GF-D8 (cell line): Measurements from ENCODE around the gene CYFIP1.
"Not testable (repeated sequence)": the region's sequence is repeated elsewhere in the genome, so short reads cannot be mapped to it uniquely, and the experiment has no call there.

Experiments
- DNase-seq: peaks from one replicate; lab custom pipeline; 2025; lab: John Stamatoyannopoulos, UW

The CYFIP1 gene

DNA sequence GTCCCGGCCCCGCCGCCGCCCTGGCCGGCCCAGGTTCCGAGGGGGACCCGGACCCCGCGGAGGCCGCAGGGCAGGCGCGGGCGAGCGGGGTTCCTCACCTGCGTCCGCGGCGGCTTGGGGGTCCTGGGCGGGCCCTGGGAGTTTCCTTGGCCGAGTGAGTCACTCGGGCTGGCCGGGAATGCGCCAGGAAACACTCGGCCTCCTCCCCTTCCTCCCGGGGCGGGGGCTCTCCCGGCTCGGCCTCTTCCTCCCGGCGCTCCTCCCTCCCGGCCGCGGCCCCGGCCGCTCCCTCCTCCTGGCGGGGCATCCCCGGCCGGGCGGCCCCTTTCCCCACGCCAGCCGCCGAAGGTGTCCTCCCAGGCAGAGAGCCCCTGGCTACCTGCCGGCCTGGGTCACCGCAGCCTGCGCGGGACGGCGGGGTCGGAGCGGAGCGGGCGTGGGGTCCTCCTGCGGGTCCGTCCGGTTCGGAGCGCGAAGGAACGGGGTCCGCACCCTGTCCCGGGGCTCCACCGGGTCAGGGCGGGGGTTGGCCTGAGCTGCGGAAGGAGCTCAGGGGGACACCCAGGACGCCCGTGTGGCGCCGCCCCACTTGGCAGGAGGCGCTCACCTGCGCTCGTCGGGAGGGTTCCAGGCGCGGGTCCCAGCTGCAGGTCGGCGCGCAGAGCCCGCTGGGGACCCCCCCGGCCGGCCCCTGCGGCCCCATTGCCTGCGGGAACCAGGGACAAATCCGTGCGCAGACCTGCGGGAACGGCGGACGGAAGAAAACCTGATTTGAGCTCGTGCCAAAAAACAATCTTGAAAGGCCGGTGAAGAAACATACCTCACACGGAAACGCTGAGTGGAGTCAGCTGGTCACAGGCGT lies at the start of gene CYFIP1:
TSS of gene CYFIP1 (minus strand) at position 180 of the 862 bp plus-strand sequence. CDS start 33,083 bp downstream, outside the sequence.
- no peak for DNase-seq

DNA sequence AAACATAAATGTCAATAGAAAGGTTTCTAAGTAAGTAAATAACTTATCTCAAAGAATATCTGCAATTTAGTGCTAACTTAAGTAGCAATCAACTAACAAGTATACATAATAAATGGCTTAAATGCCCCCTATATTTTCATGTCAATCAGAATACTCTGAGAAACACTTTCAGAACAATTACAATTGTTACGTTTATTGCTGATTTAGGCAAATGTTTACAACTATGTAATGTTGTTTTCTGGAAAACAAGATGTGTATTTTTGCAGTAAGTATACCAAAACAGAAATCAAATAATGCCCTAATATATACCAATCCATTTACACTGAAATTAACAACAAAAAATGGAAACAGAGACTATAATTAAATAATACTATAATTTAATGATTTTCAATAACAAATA lies 46.0 kb upstream of the CYFIP1 start:
- no peak for DNase-seq

DNA sequence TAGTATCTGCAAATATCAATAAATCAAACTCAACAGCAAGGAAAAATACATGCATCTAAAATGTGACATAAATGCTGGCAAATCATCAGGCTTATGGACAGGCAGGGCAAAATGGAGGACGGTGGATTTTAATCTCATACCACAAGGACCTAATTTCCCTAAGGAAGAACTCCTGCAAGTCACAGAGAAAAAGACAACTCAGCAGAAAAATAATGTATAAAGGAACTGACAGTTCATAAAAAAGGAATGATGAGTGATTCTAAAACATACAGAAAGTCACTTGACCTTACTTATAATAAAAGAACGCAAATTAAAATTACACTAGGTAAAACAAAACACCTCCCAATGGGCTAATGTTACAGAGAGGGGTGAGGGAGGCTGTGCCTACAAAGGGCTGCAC lies 42.0 kb upstream of the CYFIP1 start:
- no peak for DNase-seq

DNA sequence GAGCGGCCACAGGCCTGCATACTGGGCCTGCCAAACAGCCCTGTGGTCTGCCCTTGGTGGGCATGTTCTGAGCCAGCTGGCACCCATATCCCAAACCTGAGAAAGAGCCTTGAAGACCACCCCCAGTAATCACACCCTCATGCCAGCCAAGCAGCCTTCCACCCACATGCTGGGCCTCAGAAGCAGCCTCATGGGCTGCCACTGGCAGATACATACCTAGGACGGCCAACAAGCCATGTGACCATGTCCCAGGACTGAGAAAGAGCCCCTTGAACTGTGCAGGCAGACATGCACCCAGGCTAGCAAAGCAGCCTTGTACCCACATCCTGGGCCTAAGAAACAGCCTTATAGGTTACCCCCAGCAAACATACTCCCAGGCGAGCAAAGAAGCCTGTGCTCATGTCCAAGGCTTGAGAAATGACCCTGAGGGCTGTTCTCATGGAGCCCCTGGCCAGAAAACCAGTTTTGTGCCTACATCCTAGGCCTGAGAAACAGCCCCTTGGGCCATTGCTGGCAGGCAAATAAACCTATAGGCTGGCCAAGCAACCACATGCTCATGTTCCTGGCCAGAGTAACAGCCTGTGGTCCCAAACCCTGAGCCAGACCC lies 34.3 kb upstream of the CYFIP1 start:
- no peak for DNase-seq

DNA sequence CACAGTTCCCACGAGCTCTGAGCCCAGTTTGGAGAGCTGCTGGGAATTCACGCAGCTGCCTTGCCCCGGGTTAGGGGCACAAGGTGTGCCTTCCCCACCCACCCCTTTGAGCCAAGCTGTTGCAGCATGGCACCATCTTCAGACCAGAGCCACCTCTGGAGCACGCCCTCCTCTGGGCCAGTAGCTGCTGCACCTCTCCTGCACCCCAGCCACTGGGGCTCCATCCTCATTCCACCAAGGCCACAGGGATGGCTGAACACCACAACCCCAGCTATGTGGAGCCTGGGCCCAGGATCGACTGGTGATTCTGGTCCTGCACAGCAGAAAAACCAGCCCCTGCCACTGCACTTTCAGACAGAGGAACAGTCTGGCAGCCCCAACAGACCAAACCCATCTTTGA lies 33.5 kb upstream of the CYFIP1 start:
- no peak for DNase-seq

DNA sequence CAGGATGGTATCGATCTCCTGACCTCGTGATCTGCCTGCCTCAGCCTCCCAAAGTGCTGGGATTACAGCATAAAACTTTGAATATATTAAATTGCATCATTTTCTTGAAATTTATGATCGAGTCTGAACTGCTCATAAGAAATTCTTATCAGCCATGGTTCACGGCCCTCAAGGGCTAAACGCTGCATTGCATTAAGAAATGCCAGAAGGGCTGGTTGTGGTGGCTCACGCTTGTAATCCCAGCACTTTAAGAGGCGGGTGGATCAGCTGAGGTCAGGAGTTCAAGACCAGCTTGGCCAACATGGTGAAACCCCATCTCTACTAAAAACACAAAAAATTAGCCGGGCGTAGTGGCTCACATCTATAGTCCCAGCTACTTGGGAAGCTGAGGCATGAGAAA lies 32.4 kb upstream of the CYFIP1 start:
- not testable (repeated sequence) for DNase-seq

DNA sequence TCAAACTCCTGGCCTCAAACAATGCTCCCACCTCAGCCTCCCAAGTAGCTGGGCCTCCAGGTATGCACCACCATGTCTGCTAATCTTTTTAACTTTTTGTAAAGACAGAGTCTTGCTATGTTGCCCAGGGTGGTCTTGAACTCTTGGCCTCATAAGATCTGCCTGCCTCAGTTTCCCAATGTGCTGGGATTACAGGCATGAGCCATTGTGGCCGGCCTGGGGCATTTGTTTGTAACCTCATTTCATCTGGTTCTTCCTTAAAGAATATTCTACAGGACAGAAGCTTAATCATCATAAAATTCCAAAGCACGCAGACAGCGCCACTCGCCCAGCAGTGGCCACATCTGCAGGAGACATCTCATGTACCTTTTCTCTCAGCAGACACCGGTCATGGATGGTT lies 23.6 kb upstream of the CYFIP1 start:
- no peak for DNase-seq

DNA sequence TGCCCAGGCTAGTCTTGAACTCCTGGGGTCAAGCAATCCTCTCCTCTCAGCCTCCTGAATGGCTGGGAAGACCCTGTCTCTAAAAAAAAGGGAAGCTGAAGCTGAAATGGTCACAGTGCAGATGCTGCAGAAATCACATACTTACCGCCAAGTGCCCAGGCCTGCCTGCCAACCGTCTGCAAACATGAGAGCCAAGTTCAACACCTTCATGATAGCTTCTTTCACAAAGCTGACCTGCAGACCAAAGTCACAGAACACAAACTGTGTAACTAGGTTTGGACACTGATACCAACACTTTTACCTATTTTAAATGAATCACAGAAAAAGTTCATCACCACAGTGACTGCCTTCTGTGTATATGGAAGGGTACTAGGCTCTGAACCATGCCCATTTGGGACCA lies 22.8 kb upstream of the CYFIP1 start:
- DNase-seq: no peak

DNA sequence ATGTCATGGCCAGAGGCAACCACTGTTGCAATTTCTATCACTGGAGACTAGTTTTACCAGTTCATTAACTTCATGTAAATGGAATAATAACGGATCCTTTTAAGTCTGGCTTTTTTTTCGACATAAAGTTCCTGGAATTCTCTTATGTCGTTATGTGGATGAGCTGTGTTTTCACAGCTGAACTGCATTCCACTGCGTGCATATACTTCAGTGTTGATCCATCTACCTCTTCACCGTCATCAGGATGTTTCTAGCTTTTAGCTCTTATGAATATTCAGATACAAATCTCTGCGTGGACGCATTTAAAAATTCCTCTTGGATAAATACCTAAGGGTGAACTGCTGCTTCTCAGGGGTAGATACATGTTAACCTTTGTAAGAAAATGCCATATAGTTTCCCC lies 15.6 kb upstream of the CYFIP1 start:
- no peak for DNase-seq

DNA sequence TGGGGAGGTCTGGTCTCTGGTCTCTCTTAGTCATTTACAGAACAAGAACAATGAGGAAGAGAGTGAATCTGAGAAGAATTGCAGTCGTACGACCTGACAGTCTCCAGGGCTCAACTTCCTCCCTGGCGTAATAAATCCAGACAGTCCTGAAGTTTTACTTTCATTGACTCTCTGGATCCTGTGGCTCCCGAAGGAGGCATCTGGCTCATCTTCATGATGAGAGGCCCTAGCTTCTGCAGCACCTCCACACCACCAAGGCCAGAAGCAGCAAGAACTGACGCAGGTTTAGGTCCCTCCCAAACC lies 11.8 kb upstream of the CYFIP1 start:
- no peak for DNase-seq

DNA sequence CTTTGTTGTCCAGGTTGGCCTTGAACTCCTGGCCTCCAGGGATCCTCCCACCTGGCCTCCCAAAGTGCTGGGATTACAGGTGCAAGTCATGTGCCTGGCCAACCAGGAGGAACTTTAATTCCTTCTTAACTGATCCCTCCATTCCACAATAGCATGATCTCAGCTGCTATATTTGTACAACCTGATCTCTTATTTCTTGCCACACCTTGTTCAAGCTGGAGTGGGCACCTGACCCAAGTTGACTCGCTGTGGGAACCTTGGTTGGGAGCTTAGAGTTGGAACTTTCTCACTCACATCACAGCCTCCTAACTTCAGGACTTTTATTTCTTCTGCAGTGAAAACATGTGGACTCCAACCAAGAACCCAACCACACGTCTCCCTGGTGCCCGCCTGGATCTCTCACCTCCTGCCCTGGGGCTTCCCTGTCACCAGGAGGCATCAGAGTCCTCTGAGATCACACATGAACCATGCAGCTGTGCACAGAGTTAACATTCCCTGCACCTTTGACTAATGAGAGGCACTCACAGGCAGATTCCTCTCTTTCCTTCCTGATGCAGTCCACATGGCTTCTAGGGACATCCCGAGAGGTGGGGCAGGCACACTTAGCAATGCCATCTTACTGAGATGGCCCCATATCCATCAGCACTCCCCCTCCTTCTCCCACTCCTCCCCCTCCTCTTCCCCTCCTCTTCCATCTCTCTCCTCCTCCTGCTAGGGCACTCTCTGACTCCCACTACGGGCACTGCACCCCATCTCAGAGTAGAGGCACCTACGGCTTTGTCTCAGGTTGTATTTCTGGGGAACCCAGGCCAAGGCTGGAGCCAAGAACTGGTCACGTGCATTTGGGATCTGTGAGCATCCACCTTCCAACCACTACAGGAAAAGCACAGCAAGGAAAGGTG lies 9.7 kb upstream of the CYFIP1 start:
- no peak for DNase-seq

DNA sequence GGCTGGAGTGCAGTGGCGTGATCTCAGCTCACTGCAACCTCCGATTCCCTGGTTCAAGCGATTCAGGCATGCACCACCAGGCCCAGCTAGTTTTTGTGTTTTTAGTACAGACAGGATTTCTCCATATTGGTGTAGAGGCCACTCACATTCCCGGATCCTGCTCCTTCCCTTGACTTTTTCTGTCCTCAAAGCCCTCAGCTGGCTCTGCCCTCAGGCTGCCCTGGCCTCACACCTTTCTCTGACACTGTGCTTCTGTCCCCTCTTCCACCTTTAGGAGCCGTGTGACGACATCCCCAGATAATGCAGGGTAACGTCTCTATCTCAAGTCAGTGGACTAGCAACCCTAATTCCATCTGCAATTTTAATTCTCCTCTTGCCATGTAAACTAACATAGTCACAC lies 8.6 kb upstream of the CYFIP1 start:
- no peak for DNase-seq

DNA sequence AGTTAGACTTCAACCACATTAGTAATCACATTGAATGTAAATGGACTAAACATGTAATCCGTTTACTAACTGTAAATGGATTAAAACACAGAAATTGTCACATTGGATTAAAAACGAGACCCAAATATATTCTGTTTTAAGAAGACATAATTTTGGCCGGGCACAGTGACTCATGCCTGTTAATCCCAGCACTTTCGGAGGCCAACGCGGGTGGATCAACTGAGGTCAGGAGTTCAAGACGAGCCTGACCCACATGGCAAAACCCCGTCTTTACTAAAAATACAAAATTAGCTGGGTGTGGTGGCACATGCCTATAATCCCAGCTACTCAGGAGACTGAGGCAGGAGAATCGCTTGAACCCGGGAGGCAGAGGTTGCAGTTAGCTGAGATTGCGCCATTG lies 1.8 kb upstream of the CYFIP1 start:
- not testable (repeated sequence) for DNase-seq

DNA sequence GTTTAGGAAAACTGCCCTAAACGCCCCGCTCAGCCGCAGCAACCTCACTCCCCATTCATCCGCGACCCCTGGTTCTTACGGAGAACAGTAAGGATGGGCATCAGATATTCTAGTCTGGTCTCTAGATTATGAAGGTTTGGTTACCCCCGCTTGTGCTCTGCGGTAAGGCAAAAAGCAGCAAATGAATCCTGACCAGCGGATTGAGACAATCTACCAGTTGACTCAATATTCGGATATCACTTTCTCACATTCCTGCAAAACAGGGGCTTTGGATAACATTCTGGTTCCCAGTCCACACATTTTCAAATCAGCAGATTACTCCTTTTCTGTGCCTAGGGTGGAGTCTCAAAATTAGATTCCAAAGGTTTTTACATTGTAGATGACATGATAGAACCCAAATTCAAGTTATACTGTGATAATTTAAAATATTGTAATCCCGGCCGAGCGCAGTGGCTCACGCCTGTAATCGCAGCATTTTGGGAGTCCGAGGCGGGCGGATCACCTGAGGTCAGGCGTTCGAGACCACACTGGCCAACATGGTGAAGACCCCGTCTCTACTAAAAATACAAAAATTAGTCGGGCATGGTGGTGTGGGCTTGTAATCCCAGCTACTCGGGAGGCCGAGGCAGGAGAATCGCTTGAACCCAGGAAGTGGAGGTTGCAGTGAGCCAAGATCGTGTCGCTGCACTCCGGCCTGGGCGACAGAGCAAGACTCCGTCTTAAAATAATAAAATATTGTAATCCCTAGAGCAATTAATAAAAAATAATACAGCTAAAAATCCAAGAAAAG lies 1.1 kb upstream of the CYFIP1 start:
- no peak for DNase-seq

DNA sequence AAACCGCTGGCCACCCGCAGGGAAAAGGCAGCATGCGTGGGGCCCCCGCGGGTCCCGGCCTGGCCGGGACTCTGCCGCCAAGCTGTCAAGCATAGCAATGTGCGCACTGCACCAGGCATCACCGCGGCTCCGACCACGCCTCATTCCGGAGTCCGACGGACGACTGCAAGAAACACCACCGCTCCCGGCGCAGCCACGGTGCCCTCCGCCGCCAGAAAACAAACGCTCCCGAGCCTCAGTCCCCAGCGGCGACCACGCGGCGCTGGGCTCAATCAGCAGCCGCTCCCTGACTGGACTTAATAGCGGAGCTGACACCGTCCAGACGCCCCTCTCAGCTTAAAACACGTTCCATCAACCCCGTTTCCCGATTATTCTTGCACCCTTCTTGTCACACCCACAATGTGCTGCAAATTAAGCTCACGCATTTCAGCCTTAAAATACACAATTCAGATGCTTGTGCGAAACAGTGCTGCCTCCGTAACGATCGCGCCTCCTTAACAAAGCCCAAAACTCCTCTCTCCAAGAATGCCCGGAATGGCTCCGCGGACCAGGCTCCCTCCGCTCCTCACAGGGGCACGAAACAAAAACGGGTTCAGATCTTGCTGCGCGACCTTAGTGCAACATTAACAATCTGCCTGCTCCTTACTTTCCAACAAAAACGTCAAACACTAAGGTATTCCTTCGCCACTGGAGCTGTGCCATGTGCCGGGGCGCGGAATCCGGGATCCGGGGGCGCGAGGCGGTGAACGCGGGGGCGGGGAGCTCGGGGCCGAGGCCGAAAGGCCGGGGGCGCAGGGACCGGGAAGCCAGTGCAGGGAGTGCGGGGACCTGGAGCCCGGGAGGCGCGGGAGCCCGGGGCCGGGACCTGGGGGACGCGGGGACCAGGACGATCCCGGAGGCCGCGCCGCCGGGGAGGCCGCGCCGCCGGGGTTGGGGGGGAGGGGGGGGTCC lies 655 bp downstream of the CYFIP1 start:
- DNase-seq: no peak

DNA sequence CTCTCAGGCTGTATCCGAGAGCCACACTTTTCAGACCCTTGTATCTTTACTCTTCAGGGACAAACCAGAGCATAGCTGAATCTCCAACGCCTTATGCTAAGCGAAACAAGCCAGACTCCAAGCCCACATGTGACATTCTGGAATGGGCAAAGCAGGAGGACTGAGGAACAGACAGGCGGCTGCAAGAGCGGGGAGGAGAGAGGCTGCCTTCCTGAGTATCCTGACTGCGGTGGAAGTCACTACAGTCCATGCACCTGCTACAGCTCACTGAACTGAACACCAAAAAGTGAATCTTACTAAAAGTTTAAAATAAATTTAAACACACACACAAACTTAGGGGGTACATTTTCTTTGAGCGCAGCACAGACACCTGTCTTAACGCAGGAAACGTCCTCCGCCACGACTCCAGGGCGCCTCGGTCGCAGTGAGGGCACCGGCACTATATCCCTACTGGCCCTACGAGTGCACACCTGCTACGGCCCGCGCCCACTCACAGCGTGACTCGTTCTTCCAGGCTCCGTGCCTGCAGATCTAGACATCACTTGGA lies 1.4 kb downstream of the CYFIP1 start:
- no peak for DNase-seq

DNA sequence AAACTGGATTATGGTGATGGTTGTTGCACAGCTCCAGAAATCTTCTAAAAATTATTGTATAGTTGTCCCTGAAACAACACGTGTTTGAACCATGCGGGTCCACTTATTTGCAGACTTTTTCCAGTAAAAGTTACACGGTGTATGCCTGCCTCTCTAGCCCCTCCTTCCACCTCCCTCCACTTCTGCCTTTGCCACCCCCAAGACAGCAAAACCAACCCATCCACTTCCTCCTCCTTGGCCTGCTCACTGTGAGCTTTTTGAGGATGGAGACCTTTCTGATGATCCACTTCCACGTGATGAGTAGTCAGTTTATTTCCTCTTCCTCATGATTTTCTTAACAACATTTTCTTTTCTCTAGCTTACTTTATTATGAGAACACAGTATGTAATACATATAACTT lies 5.4 kb downstream of the CYFIP1 start:
- peak; percentile 6 for DNase-seq

DNA sequence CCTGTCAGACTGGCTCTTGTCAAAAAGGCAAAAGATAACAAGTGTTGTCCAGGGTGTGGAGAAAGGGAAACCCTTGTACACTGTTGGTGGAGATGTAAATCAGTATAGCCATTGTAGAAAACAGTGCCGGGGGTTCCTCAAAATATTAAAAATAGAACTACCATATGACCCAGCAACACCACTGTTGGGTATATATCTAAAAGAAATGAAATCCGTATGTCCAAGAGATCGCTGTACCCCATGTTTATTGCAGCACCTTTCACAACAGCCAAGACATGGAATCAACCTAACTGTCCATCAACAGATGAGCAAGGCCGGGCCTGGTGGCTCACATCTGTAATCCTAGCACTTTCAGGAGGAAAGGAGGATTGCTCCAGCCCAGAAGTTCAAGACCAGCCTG lies 6.2 kb downstream of the CYFIP1 start:
- no peak for DNase-seq

DNA sequence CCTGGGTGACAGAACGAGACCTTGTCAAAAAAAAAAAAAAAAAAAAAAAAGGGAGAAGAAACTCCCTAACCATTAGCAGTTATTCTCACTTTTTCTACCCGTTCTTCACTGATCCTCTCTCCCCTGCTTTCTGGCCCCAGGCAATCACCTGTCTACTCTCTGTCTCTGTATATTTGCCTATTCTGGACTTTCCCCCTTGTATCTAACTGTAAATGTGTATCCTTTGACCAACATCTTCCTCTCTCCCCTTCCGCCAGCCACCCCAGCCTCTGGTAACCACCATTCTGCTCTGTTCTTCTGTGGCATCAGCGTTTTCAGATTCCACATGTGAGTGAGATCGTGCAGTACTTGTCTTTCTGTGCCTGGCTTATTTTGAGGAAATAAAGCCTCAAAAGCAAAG lies 6.9 kb downstream of the CYFIP1 start:
- no peak for DNase-seq

DNA sequence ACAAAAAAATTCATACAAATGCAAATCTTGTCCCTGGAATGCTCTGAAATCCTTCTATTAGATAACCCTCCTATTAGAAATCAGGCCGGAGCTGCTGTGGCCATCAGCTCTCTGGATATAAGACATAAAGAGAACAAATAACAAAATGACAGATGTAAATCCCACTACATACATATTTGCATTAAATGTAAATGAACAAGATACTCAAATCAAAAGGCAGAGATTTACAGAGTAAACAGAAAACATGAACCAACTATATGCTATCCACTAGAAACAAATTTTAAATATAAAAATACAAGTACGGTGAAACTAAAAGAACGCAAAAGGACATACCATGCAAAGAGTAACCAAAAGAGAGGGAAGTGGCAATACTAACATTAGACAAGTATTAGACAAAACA lies 10.7 kb downstream of the CYFIP1 start:
- DNase-seq: no peak

DNA sequence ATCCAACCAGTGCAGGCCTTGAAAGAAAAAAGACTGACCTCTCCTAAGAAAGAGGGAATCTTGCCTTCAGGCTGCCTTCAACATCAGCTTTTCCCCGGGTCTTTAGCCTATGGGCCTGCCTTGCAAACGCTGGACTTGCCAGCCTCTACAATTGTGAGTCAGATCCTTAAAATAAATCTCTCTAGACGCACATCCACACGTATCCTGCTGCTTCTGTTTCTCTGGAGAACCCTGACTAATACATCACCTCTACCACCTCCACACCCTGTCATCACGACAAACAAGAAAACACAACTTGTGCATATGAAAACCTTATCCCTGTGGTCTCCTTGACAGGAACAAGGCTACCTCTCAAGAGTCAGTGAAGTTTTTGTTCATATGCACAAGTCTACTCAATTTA lies 11.8 kb downstream of the CYFIP1 start:
- no peak for DNase-seq
